Activated B cell treated with CpG ODN at 0.5 μM for 24 hours (primary cell): ENCODE data around the gene GABBR1. TPM values are rescaled to one million over a fixed set of nuclear protein-coding genes. Genes with fewer than 3 reads are reported as not detected.

Source experiments
- ATAC-seq: fragments of 200-7000 bp; cut with Tn5 transposase; one replicate; pipeline ENCODE4 v1.10.0; 2021; ENCODE audit warnings: low read depth, mild to moderate bottlenecking, moderate library complexity
- CTCF ChIA-PET: fragments of 350-600 bp; sonication (Branson Sonifier 250); formaldehyde crosslinking; loops from one replicate; lab custom pipeline; 2021; ENCODE audit warnings: antibody characterized with exemption; lab: Charles Lee
- POLR2A ChIA-PET: fragments of 350-600 bp; sonication (Branson Sonifier 250); formaldehyde crosslinking; loops from one replicate; lab custom pipeline; 2021; ENCODE audit warnings: antibody characterized with exemption; lab: Charles Lee
- DNase-seq: peaks from one replicate; pipeline ENCODE4 v3.0.0; 2022
- H3K27ac Mint-ChIP-seq: one replicate; pipeline ENCODE4 v1.8.0; 2020; ENCODE audit warnings: mixed read lengths
- H3K27me3 Mint-ChIP-seq: one replicate; pipeline ENCODE4 v1.8.0; 2021; ENCODE audit warnings: mixed read lengths
- H3K36me3 Mint-ChIP-seq: one replicate; pipeline ENCODE4 v1.8.0; 2021; ENCODE audit warnings: low read depth, mixed read lengths
- H3K4me1 Mint-ChIP-seq: one replicate; pipeline ENCODE4 v1.8.0; 2021; ENCODE audit warnings: mixed read lengths
- H3K4me3 Mint-ChIP-seq: one replicate; pipeline ENCODE4 v1.8.0; 2020; ENCODE audit warnings: mild to moderate bottlenecking, mixed read lengths
- H3K9me3 Mint-ChIP-seq: one replicate; pipeline ENCODE4 v1.8.0; 2020; ENCODE audit warnings: mixed read lengths
- CTCF ChIP-seq: fragments of 200-600 bp; IDR thresholded peaks from one replicate; pipeline ENCODE4 v1.8.0; 2022; ENCODE audit warnings: antibody characterized with exemption, mild to moderate bottlenecking
- intact Hi-C: fragments of 100-400 bp; cut with micrococcal nuclease; formaldehyde crosslinking; loops from one replicate; pipeline ENCODE4 v1.15.1; 2024
- total RNA-seq: library from RNA; stranded (reverse); gene quantifications from 2 replicates; pipeline ENCODE4 v1.2.3, GENCODE V29; 2022

The GABBR1 gene
- total RNA-seq, 1 donor from 2014 or later: 117 TPM

DNA sequence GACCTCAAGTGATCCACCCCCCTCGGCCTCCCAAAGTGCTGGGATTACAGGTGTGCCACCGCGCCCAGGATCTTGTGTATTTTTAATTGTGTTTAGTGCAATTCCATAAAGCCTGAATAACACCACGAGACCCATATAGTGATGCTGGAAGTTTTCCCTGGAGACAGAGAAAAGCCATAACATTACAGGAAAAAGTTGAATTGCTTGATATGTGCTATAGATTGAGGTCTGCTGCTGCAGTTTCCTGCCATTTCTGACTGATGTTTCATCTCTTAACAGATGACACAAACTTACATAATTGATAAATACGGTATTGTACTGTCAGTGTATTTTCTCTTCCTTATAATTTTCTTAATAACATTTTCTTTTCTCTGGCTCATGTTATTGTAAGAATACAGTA, 66.1 kb downstream of the GABBR1 start:
- Mint-ChIP-seq H3K27ac (no peak overlapping the region), H3K4me1 (peaks cover 14% of the 10 kb centered on the region), H3K9me3 (no peaks in the 10 kb centered on the region), H3K27me3 (peaks cover 6% of the 10 kb centered on the region), H3K4me3 (no peak overlapping the region), H3K36me3 (no peaks in the 10 kb centered on the region)
- ChIA-PET POLR2A (no interaction called here), CTCF (no interaction called here)
- intact Hi-C loops: no loop called here
- TF ChIP-seq CTCF: no peak
- ATAC-seq: no peak
- no peak for DNase-seq

DNA sequence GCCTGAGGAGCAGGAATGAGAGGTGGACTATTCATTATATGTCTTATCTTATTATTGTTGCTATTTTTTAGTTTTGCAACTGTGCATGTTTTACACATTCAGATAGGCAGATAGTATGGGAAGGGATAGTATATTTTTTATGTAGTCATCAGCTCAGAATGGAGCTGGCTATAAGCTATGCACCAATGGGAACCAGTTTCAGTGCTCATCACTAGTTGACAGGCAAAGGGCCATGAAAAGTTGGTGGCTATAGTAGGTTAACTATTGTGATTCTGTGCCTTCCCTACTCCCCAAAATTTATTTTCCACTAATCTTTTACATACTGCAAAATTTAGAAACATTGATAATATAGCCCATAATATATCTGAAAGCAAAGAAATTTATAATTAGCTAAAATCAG, 68.1 kb downstream of the GABBR1 start:
- ChIA-PET CTCF (no interaction called here), POLR2A (no interaction called here)
- ATAC-seq (peak; percentile 64), DNase-seq (no peak)
- no peak for TF ChIP-seq CTCF
- intact Hi-C loops: no loop called here
- no peaks in the 10 kb centered on the region for H3K36me3 Mint-ChIP-seq
- no peak overlapping the region for H3K27ac Mint-ChIP-seq
- no peak overlapping the region for H3K4me3 Mint-ChIP-seq
- H3K4me1 Mint-ChIP-seq: peaks cover 14% of the 10 kb centered on the region
- H3K9me3 Mint-ChIP-seq: no peaks in the 10 kb centered on the region
- peaks cover 9% of the 10 kb centered on the region for H3K27me3 Mint-ChIP-seq

GRCh38 chr6:29563435-29563965, 69.5 kb downstream of the GABBR1 start:
- Mint-ChIP-seq H3K27me3 (peaks cover 20% of the 10 kb centered on the region), H3K36me3 (no peaks in the 10 kb centered on the region), H3K9me3 (no peaks in the 10 kb centered on the region), H3K4me1 (peaks cover 14% of the 10 kb centered on the region), H3K4me3 (no peak overlapping the region), H3K27ac (no peak overlapping the region)
- no peak for DNase-seq
- ChIA-PET CTCF (no interaction called here), POLR2A (interaction anchor here (0.6 kb wide), 1 partner anchor 1162 kb away, joined by 5 read pairs; no protein-coding TSS in a partner anchor)
- intact Hi-C loops: no loop called here
- no peak for ATAC-seq
- TF ChIP-seq CTCF: no peak

DNA sequence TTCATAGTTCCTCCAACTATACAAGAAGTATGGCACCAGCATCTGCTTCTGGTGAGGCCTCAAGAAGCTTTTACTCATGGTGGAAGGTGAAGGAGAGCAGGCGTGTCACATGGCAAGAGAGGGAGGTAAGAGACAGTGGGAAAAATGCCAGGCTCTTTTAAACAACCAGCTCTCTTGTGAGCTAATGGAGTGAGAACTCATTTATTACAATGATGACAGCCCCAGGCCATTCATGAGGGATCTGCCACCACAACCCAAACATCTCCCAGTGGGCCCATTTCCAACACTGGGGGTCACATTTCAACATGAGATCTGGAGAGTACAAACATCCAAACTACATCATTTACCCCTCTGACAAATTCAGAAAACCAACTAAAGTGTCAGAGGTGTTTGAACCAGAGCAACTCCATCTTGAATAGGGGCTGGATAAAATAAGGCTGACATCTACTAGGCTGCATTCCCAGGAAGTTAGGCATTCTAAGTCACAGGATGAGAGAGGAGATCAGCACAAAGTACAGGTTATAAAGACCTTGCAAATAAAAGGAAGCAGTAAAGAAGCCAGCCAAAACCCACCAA, 71.3 kb downstream of the GABBR1 start:
- DNase-seq: no peak
- Mint-ChIP-seq H3K4me1 (peaks cover 14% of the 10 kb centered on the region), H3K27me3 (peaks cover 24% of the 10 kb centered on the region), H3K27ac (no peak overlapping the region), H3K9me3 (no peaks in the 10 kb centered on the region), H3K36me3 (no peaks in the 10 kb centered on the region), H3K4me3 (no peak overlapping the region)
- ChIA-PET CTCF (no interaction called here), POLR2A (no interaction called here)
- ATAC-seq: no peak
- intact Hi-C loops: no loop called here
- no peak for TF ChIP-seq CTCF

- TF ChIP-seq CTCF: no peak
- CTCF ChIA-PET: no interaction called here
Measured at GRCh38 chr6:29561091-29561490, 71.9 kb downstream of the GABBR1 start.

More at GRCh38 chr6:29561091-29561490, 71.9 kb downstream of the GABBR1 start:
- Mint-ChIP-seq H3K4me3 (no peak overlapping the region), H3K36me3 (no peaks in the 10 kb centered on the region), H3K27ac (no peak overlapping the region), H3K4me1 (peaks cover 14% of the 10 kb centered on the region), H3K9me3 (no peaks in the 10 kb centered on the region), H3K27me3 (peaks cover 29% of the 10 kb centered on the region)
- DNase-seq: no peak
- ATAC-seq: no peak
- intact Hi-C loops: no loop called here
- POLR2A ChIA-PET: no interaction called here
